Camera-type eye (tissue), 1 donor: ENCODE results near the gene NCSTN. TPM values are rescaled to one million over a fixed set of nuclear protein-coding genes. Genes with fewer than 3 reads are reported as not detected.

Experiments used
- total RNA-seq: library from RNA; depleted of rRNA; stranded (reverse); fragments of >200 nt; gene quantifications from one replicate; pipeline ENCODE4 v1.2.3, GENCODE V29; 2014

Gene NCSTN
- total RNA-seq, result 81.4 TPM

GRCh38 chr1:160342953-160343869, at the start of gene NCSTN, which contains the start of gene COPA:
Gene NCSTN (plus strand): TSS chr1:160343383. CDS start chr1:160343397, 14 bp downstream.
Gene COPA (minus strand): TSS chr1:160343250. CDS start chr1:160343170, 80 bp downstream.

GRCh38 chr1:160366731-160367515, 23.7 kb downstream of the NCSTN start, which contains the start of gene NHLH1:
Gene NHLH1 (plus strand): TSS chr1:160367071. CDS start chr1:160370732, 3,661 bp downstream.

GRCh38 chr1:160400223-160400645, 57.1 kb downstream of the NCSTN start, which contains the start of gene VANGL2:
Gene VANGL2 (plus strand): TSS chr1:160400564. CDS start chr1:160415838, 15,274 bp downstream.

Other genes with a start within 250 kb of the NCSTN start
- gene IGSF8, start 244.8 kb upstream of the NCSTN start, total RNA-seq, result 37.5 TPM
- gene ATP1A2, start 227.6 kb upstream of the NCSTN start, total RNA-seq, result 50.0 TPM
- 0.60 TPM for gene ATP1A4, start 191.8 kb upstream of the NCSTN start, total RNA-seq
- 35.8 TPM for gene CASQ1, start 152.8 kb upstream of the NCSTN start, total RNA-seq
- gene PEA15, start 138.0 kb upstream of the NCSTN start, total RNA-seq, result 215 TPM
- 186 TPM for gene DCAF8, start 80.8 kb upstream of the NCSTN start, total RNA-seq
- 99.8 TPM for gene PEX19, start 58.2 kb upstream of the NCSTN start, total RNA-seq
- 156 TPM for gene COPA, start 133 bp upstream of the NCSTN start, total RNA-seq
- gene NHLH1, start 23.7 kb downstream of the NCSTN start, total RNA-seq, result 2.7 TPM
- gene VANGL2, start 57.2 kb downstream of the NCSTN start, total RNA-seq, result 15.2 TPM
- gene SLAMF6, start 179.9 kb downstream of the NCSTN start, total RNA-seq, result not detected
- 2.2 TPM for gene CD84, start 236.1 kb downstream of the NCSTN start, total RNA-seq